RCC 7860 (cell line): Measurements from ENCODE around the gene PTN.
"Not testable (repeated sequence)": the region's sequence is repeated elsewhere in the genome, so short reads cannot be mapped to it uniquely, and the experiment has no call there.

Source experiments
- DNase-seq: peaks from one replicate; pipeline ENCODE4 v3.0.0-alpha.2; 2015; ENCODE audit warnings: low spot score
- FAIRE-seq: peaks from 2 replicates; lab custom pipeline; 2012; peaks lifted over from hg19 to GRCh38; lab: Jason Lieb, UNC

The PTN gene

DNA sequence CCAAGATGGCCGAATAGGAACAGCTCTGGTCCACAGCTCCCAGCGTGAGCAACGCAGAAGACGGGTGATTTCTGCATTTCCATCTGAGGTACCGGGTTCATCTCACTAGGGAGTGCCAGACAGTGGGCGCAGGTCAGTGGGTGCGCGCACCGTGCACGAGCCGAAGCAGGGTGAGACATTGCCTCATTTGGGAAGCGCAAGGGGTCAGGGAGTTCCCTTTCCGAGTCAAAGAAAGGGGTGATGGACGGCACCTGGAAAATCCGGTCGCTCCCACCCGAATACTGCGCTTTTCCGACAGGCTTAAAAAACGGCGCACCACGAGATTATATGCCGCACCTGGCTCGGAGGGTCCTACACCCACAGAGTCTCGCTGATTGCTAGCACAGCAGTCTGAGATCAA is 161.9 kb downstream of the PTN start:
- FAIRE-seq, DNase-seq: not testable (repeated sequence)
